GM19035 (cell line): ENCODE results near the gene IRX3.

Experiments
- ATAC-seq: cut with Tn5 transposase; IDR thresholded peaks from one replicate; pipeline ENCODE4 v1.9.1; 2021; ENCODE audit not compliant: unreplicated experiment

Gene IRX3

GRCh38 chr16:54286366-54287130, at the start of gene IRX3:
Gene IRX3 (minus strand): TSS chr16:54286787. CDS start chr16:54286050, 737 bp downstream.
- no peak for ATAC-seq

GRCh38 chr16:54335230-54335629, 48.6 kb upstream of the IRX3 start:
- ATAC-seq: no peak

GRCh38 chr16:54334208-54334607, 47.6 kb upstream of the IRX3 start:
- no peak for ATAC-seq

GRCh38 chr16:54331241-54332002, 44.8 kb upstream of the IRX3 start:
- ATAC-seq: no peak

- ATAC-seq: no peak
These were observed 41.0 kb upstream of the IRX3 start for GRCh38 chr16:54327609-54328008.

- no peak for ATAC-seq
These were observed 39.7 kb upstream of the IRX3 start for GRCh38 chr16:54326266-54326662.

GRCh38 chr16:54325616-54326265, 39.2 kb upstream of the IRX3 start:
- ATAC-seq: no peak

GRCh38 chr16:54324716-54325115, 38.1 kb upstream of the IRX3 start:
- ATAC-seq: no peak

GRCh38 chr16:54320697-54321340, 34.2 kb upstream of the IRX3 start:
- no peak for ATAC-seq

GRCh38 chr16:54318941-54319340, 32.4 kb upstream of the IRX3 start:
- ATAC-seq: no peak

- ATAC-seq: no peak
These were observed 30.6 kb upstream of the IRX3 start for GRCh38 chr16:54317101-54317611.

- no peak for ATAC-seq
These were observed 29.7 kb upstream of the IRX3 start for GRCh38 chr16:54316095-54316889.

- ATAC-seq: no peak
These were observed 27.2 kb upstream of the IRX3 start for GRCh38 chr16:54313789-54314188.

- ATAC-seq: no peak
These were observed 26.0 kb upstream of the IRX3 start for GRCh38 chr16:54312502-54312991.

GRCh38 chr16:54309341-54309740, 22.8 kb upstream of the IRX3 start:
- no peak for ATAC-seq

- ATAC-seq: no peak
These were observed 18.5 kb upstream of the IRX3 start for GRCh38 chr16:54305080-54305479.

- ATAC-seq: no peak
These were observed 17.0 kb upstream of the IRX3 start for GRCh38 chr16:54303613-54304012.

GRCh38 chr16:54297154-54297553, 10.6 kb upstream of the IRX3 start:
- ATAC-seq: no peak

- ATAC-seq: no peak
These were observed 10.0 kb upstream of the IRX3 start for GRCh38 chr16:54296543-54296942.
